ENCODE measurements around the gene STK32A.
"Not testable (repeated sequence)": the region's sequence is repeated elsewhere in the genome, so short reads cannot be mapped to it uniquely, and the experiment has no call there.

STK32A gene

GRCh38 chr5:147348451-147348850, 113.6 kb downstream of the STK32A start:
- DNase-seq = no peak

GRCh38 chr5:147349241-147349640, 114.4 kb downstream of the STK32A start:
- DNase-seq = no peak

GRCh38 chr5:147359101-147359500, 124.3 kb downstream of the STK32A start:
- DNase-seq = no peak

- no peak for DNase-seq
These were observed 124.8 kb downstream of the STK32A start for GRCh38 chr5:147359581-147359980.

- DNase-seq = no peak
These were observed 126.0 kb downstream of the STK32A start for GRCh38 chr5:147360816-147361215.

- DNase-seq = no peak
These were observed 126.8 kb downstream of the STK32A start for GRCh38 chr5:147361441-147362175.

- not testable (repeated sequence) for DNase-seq
These were observed 132.6 kb downstream of the STK32A start for GRCh38 chr5:147367381-147367780.

- DNase-seq = no peak
These were observed 135.0 kb downstream of the STK32A start for GRCh38 chr5:147369742-147370374.

GRCh38 chr5:147371290-147371689, 136.5 kb downstream of the STK32A start:
- no peak for DNase-seq

- no peak for DNase-seq
These were observed 137.4 kb downstream of the STK32A start for GRCh38 chr5:147372191-147372590.

GRCh38 chr5:147373328-147373727, 138.5 kb downstream of the STK32A start:
- DNase-seq = no peak

- DNase-seq = no peak
These were observed 140.3 kb downstream of the STK32A start for GRCh38 chr5:147375151-147375550.

GRCh38 chr5:147377682-147378081, 142.9 kb downstream of the STK32A start:
- DNase-seq = no peak

GRCh38 chr5:147381555-147381954, 146.7 kb downstream of the STK32A start:
- no peak for DNase-seq

GRCh38 chr5:147382776-147383175, 147.9 kb downstream of the STK32A start:
- no peak for DNase-seq

GRCh38 chr5:147384346-147385193, 149.7 kb downstream of the STK32A start:
- no peak for DNase-seq

GRCh38 chr5:147387109-147387508, 152.3 kb downstream of the STK32A start:
- DNase-seq = no peak

GRCh38 chr5:147388184-147389108, 153.6 kb downstream of the STK32A start:
- DNase-seq = no peak

- DNase-seq = no peak
These were observed 155.9 kb downstream of the STK32A start for GRCh38 chr5:147390654-147391225.

GRCh38 chr5:147391781-147392180, 157.0 kb downstream of the STK32A start:
- DNase-seq = no peak

GRCh38 chr5:147393874-147394672, 159.2 kb downstream of the STK32A start:
- DNase-seq = no peak

Measured in CD4-positive, alpha-beta T cell treated with Interleukin-10 for 1 hour (primary cell).